ENCODE data around the gene GGTLC2.

- TF ChIP-seq CTCF (IDR thresholded peaks at IDR 0.05) (no peak), POLR2A (IDR thresholded peaks at IDR 0.05) (no peak)
Measured at GRCh38 chr22:22603470-22603947, 40.9 kb upstream of the GGTLC2 start.

All from body of pancreas (tissue), 4 donors.